Measurements from ENCODE around the gene PSTPIP1.

The PSTPIP1 gene

GRCh38 chr15:77023576-77024272 is 28.8 kb downstream of the PSTPIP1 start:
- no peak for DNase-seq (ENCODE audit: low read depth)

GRCh38 chr15:77024273-77025082 is 29.6 kb downstream of the PSTPIP1 start:
- DNase-seq (ENCODE audit: low read depth), result peak; percentile 64
- no peak overlapping the region for H3K4me3 ChIP-seq (ENCODE audit: low read depth, low read length)
- TF ChIP-seq POLR2A (IDR thresholded peaks at IDR 0.05; ENCODE audit: extremely low read depth, insufficient read length) (no peak), CTCF (IDR thresholded peaks at IDR 0.05; ENCODE audit: low read depth, low read length) (peak; percentile 94), MAX (IDR thresholded peaks at IDR 0.05; ENCODE audit: low read depth, low read length) (no peak), MYC (IDR thresholded peaks at IDR 0.05; ENCODE audit: low read depth, low read length) (no peak)

More at GRCh38 chr15:77023576-77024272, 28.8 kb downstream of the PSTPIP1 start:
- H3K4me3 ChIP-seq (ENCODE audit: low read depth, low read length), result no peak overlapping the region
- TF ChIP-seq MAX (IDR thresholded peaks at IDR 0.05; ENCODE audit: low read depth, low read length) (no peak), POLR2A (IDR thresholded peaks at IDR 0.05; ENCODE audit: extremely low read depth, insufficient read length) (no peak), CTCF (IDR thresholded peaks at IDR 0.05; ENCODE audit: low read depth, low read length) (no peak), MYC (IDR thresholded peaks at IDR 0.05; ENCODE audit: low read depth, low read length) (no peak)

- TF ChIP-seq MYC (IDR thresholded peaks at IDR 0.05; ENCODE audit: low read depth, low read length), result no peak
- no peak for DNase-seq (ENCODE audit: low read depth)
- H3K4me3 ChIP-seq (ENCODE audit: low read depth, low read length), result no peak overlapping the region
Observed at GRCh38 chr15:77025083-77025901, 30.4 kb downstream of the PSTPIP1 start.

- no peak overlapping the region for H3K4me3 ChIP-seq (ENCODE audit: low read depth, low read length)
- no peak for DNase-seq (ENCODE audit: low read depth)
- TF ChIP-seq POLR2A (IDR thresholded peaks at IDR 0.05; ENCODE audit: extremely low read depth, insufficient read length) (no peak), MYC (IDR thresholded peaks at IDR 0.05; ENCODE audit: low read depth, low read length) (no peak), CTCF (IDR thresholded peaks at IDR 0.05; ENCODE audit: low read depth, low read length) (no peak), MAX (IDR thresholded peaks at IDR 0.05; ENCODE audit: low read depth, low read length) (no peak)
Observed at GRCh38 chr15:77025941-77026411, 31.1 kb downstream of the PSTPIP1 start.

GRCh38 chr15:77026501-77027110 is 31.7 kb downstream of the PSTPIP1 start:
- H3K4me3 ChIP-seq (ENCODE audit: low read depth, low read length), result no peak overlapping the region
- DNase-seq (ENCODE audit: low read depth), result no peak
- TF ChIP-seq MYC (IDR thresholded peaks at IDR 0.05; ENCODE audit: low read depth, low read length), result no peak
- TF ChIP-seq MAX (IDR thresholded peaks at IDR 0.05; ENCODE audit: low read depth, low read length), result peak; percentile 63; the same call in 1 of the 2 replicates
- no peak for TF ChIP-seq POLR2A (IDR thresholded peaks at IDR 0.05; ENCODE audit: extremely low read depth, insufficient read length)
- no peak for TF ChIP-seq CTCF (IDR thresholded peaks at IDR 0.05; ENCODE audit: low read depth, low read length)

Data from NB4 (cell line).